Keratinocyte (primary cell): ENCODE measurements around the gene CDH7.

Experiments
- EZH2 ChIP-seq: IDR thresholded peaks from one replicate; pipeline ENCODE4 v1.6.1; 2012; ENCODE audit warnings: inconsistent platforms, mild to moderate bottlenecking, low read length, moderate library complexity
- TF ChIP-seq, protein P1 (sequence below), 3 experiments: IDR thresholded peaks in 1 of 3; conservative IDR thresholded peaks in 1 of 3; optimal IDR thresholded peaks in 1 of 3; 2 replicates in 2 of 3; 3 replicates in 1 of 3; pipeline versions ENCODE3 to v1.5.1; 2011; ENCODE audit warnings: low read length in 3 of 3, mild to moderate bottlenecking in 3 of 3, moderate library complexity in 2 of 3, control low read depth in 1 of 3, inconsistent platforms in 1 of 3; ENCODE audit not compliant: insufficient read depth in 2 of 3; ENCODE audit errors: extremely low read depth in 1 of 3

- no peak for TF ChIP-seq EZH2
- TF ChIP-seq, protein P1, sequence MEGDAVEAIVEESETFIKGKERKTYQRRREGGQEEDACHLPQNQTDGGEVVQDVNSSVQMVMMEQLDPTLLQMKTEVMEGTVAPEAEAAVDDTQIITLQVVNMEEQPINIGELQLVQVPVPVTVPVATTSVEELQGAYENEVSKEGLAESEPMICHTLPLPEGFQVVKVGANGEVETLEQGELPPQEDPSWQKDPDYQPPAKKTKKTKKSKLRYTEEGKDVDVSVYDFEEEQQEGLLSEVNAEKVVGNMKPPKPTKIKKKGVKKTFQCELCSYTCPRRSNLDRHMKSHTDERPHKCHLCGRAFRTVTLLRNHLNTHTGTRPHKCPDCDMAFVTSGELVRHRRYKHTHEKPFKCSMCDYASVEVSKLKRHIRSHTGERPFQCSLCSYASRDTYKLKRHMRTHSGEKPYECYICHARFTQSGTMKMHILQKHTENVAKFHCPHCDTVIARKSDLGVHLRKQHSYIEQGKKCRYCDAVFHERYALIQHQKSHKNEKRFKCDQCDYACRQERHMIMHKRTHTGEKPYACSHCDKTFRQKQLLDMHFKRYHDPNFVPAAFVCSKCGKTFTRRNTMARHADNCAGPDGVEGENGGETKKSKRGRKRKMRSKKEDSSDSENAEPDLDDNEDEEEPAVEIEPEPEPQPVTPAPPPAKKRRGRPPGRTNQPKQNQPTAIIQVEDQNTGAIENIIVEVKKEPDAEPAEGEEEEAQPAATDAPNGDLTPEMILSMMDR (optimal IDR thresholded peaks at IDR 0.05 in 1 of 3, IDR thresholded peaks at IDR 0.05 in 1 of 3, conservative IDR thresholded peaks at IDR 0.05 in 1 of 3; ENCODE audit: extremely low read depth in 1 of 3, insufficient read depth in 2 of 3, low read length in 3 of 3): no peak
These were observed 186.4 kb downstream of the CDH7 start for GRCh38 chr18:65937180-65937579.
